HG02678 (cell line): ENCODE data around the gene TREX2.
"Not testable (repeated sequence)": the region's sequence is repeated elsewhere in the genome, so short reads cannot be mapped to it uniquely, and the experiment has no call there.

Experiments used
- ATAC-seq: cut with Tn5 transposase; IDR thresholded peaks from one replicate; pipeline ENCODE4 v1.9.1; 2021; ENCODE audit warnings: mild to moderate bottlenecking, moderate library complexity; ENCODE audit not compliant: unreplicated experiment

TREX2 gene

DNA sequence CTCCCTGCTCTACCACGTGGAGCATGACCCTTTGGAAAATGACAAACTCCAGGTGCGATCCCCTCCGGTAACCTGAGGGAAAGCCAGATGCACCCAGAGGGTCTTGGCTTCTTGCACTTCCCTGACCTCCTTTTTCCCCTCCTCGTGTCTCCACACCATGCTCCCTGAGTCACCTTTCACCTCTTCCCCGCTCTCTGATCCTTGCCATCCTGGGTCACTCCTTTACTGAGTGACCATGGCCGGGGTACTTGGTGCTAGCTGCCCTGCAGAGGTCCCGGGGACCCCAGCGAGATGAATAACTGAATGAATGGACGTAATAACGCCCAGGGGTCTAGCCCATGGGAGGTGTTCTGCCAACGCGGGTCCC lies 35.0 kb downstream of the TREX2 start:
- no peak for ATAC-seq

DNA sequence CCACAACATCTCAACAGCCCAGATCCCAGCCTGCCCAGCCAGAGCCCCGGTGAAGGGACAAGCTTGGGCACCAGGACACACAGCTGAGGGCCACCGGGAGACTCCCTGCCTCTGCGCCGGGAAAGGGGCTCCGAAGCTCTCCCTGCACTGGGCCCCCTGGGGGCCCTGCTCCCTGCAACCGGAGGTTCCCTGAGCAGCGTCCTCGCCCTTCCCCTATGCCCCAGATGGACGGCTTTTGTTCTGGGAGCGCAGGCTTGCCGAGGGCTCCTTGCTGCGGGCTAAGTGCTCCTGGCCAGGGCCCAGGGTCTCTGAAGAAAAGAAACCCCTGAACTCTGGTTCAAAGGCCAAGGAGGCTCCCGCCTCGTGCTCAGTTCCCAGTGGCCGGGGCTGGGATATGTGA lies 35.5 kb downstream of the TREX2 start:
- ATAC-seq, result no peak

DNA sequence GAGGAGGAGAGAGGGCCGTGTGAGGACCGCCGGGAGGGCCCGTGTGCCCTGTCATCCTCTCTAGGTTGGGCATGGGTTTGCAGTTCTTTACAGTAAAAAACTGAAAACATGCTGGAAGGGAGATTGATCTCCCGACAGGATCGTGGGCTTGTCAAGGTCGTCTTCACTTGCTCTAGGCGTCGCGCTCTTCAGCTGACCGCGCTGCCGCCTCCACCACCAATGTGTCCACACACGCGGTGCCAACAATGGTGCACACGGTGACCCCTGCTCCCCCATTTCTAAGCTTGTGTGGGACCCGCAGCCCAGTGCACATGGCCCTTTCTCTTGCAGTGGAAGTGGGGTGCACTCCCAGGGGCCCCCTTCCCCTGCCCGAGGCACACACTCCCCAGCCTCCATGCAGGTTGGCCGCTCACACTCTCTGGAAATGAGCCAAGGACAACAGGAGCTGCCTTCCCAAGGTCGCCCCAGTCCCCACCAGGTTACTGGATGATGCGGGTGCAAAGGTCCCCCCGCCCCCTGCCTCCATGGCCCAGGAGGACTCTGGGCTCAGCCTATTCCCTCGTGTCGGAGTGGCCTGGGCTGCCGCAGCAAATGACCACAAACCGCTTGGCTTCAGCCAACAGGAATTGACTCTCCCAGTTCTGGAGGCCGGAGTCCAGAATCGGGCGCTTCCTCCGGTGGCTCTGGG lies 36.3 kb downstream of the TREX2 start:
- no peak for ATAC-seq

DNA sequence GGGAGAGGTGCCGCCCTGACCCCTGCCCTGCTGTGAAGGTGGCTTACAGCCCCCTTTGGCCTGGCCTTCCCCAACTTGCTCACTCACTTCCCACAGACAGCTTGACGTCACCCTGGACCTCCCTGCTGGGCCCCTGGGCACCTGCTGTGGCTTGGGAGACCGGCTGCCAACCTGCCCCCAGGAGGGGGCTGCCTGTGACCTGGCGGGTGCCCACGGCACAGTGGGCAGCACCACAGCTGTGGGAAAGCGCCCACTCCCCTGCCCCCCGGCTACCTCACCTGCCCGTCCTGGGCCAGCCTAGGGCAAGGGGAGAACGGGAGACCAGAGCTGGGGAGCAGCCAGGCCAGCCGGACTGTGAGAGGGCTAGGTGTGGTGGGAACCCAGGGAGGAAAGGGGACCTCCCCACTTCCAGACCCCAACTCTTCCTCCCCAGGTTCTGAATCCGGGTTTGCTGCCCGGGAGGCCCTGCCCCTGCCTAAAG lies 36.9 kb downstream of the TREX2 start:
- no peak for ATAC-seq

DNA sequence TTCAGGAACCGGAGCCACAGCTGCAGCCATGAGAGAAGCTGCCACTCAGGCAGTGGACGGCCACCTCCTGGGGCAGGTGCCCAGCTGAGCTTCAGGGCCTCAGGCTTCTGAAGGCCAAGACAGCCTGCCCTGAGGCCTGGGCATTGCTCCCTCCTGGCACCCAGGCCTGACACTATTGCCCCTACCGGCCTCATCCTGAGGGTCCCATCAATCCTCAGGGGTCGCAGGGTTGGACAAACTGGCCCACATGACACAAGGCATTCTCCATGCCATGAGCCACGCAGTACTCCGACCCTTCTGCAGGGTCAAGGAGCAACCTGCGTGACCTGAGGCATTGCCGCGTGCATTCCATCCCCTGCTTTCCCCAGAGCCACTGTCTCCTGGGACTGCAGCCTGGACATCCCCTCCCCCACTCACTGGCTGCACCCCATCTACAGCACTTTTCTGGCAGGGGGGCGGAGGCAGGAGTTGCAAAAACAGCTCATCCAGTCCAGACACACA lies 37.6 kb downstream of the TREX2 start:
- no peak for ATAC-seq

DNA sequence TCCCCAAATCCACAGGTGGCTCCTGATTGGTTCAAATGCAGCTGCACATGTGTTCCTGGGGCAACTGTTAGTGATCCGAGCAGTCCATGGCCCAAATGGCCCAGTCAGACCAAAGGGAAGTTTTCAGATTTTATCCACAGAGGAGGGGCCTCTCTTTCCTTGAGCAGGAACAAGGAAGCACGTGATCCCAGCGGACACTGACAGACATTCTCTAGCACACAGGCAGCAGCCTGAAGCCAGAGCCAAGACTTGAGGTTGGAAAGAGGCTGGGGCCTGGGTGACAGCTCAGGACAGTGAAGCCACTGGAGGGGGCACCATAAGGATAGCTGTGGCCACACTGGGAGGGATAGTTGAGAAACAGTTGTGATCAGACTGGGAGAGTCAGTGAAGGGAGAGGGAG lies 38.1 kb downstream of the TREX2 start:
- ATAC-seq, result no peak

DNA sequence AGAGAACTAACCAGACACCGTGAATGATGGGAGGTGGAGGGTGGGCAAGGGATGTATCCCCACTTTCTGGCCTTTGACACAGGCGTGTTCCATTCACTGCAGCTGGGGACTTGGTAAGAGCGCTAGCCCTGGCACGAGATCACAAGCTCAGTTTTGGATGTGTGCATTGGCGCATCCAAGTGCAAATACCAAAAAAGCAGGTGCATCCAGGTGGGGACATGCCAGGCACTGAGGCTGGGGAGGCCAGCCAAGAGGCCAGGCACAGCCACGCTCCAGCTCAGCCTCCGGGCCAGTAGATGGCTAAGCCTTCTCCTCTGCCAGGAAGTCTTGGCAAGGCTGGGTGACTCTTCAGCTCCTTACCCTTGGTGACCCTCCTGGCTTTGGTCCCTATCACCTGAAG lies 39.0 kb downstream of the TREX2 start:
- no peak for ATAC-seq

DNA sequence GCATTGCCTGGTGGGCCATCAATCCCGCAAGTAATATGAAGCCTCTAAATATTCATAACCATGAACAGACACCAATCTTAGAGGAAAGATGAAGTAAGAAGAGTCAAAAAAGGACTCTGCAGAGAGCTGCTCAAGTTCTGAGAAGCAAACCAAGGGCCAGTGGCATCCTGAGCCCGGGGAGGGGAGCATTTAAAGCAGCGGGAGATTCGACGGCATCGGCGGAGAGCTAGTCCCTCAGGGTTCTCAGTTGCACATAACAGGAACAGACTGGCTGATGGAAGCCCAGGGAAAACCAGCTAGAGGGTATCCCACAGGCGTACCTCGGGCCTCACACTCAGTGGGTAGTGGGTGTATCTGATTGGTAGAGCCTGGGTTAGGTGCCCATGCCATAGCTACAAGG lies 39.8 kb downstream of the TREX2 start:
- ATAC-seq, result no peak

DNA sequence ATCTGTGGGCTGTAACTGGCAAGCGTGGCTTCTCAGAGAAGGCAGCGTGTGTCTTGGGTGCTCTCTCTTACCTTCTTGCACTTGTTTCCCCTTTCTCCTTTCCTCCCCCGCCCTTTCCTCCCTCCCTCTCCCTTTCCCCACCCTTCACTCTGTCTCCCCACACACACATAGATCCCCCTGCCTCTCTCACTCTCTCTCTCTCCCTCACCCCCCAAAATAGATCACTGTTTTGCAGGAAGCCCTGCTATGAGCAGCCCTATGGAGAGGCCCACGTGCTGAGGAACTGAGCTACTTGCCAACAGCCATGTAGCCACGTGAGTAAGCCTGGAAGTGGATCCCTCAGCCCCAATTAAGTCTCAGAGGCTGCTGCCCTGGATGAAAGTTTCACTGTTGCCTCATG lies 40.4 kb downstream of the TREX2 start:
- no peak for ATAC-seq

DNA sequence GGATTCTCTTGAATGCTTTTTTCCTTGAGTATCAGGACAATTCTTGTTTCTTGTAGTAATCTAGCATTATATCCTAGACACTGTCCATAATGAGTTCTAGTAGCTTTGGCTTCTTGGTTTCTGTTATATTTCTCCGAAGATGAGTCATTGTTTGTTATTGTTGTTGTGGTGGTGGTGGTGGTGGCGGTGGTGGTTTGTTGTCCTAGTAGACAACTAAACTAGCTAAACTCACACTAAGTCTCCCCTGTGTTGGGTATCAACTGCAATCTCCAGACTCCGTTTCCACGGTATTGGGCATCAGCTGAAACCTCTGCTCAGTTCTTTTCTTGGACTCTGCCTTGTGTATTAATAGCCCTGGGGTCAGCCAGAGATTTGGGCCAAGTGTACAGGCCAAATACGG lies 41.5 kb downstream of the TREX2 start:
- ATAC-seq, result not testable (repeated sequence)

DNA sequence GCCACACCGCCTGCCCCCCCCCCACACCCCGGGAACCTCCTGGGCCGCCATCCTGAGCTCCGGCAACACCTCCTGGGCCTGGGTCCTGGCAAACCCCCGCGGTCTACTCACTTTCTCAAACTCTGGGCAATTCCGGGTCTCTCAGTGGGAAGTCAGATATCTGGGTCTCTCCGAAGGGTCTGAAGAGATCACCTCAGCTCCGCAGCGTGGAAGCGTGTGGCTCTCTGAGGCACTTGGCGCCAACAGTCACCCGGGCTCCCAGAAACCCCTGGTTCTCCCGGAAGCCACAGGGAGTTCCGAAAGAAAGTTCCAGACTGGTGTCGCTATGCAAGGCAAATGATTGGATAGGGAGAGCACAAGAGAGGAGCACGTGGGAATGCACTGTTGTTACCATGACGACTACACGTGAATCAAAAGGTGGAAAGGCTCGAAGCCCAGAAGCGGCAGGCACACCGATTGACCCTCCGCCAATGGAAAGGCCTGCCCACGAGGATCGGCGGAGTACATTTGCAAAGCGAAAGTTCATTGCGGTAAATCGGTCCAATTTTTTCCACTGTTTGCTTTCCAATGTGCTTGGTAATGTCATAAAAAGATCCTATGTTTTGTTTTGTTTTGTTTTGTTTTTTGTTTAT lies 44.6 kb downstream of the TREX2 start, which contains the start of gene PNMA6E:
Gene PNMA6E (minus strand): TSS at position 218 of the 632 bp plus-strand sequence. CDS start 2,501 bp downstream, outside the sequence.
- no peak for ATAC-seq

DNA sequence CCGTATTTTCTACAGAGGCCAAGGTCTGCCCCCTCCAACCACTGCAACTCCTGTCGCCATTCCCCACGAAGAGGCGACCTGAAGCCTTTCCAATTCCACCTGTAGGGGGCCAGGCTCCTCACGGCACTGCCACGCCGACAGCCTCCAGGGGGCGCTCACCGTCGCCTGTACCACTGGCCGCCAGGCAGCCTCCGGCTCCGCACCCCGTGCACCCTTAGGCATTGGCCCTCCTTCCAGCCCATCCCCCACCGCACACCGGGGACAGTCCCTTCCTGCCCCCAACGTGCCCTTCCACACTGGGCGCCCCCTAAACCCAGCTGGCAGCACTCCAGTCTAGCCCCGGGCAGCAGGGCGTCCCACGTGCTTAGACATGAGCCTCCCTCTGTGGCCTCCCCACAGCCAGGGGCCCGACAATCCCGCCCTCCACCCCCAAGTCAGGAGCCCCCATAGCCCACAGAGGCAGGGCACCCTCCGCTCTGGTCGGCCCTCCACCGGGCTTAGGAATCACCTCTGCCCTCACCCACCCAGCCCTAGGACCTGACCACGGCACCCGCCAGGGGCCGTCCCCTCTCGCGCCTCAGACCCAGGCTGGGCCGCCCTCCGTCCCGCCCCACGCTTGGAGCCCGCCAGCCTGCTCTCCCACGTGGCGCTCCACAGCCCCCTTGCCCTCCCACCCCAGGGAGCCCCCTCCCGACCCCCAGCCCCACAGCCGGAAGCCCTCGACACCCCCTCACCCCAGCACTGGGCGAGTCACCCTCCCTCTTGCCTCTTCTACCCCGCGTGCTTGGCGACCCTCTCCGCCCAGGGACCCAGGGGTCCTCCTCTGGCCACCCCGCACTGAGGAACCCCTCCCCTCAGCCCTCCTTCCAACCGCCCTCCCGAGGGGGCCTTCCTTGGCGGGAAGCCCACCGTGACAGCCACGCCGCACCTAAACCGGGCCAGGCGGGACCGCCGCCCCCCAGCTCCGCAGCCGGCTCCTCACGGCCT lies 45.4 kb downstream of the TREX2 start:
- ATAC-seq, result no peak

DNA sequence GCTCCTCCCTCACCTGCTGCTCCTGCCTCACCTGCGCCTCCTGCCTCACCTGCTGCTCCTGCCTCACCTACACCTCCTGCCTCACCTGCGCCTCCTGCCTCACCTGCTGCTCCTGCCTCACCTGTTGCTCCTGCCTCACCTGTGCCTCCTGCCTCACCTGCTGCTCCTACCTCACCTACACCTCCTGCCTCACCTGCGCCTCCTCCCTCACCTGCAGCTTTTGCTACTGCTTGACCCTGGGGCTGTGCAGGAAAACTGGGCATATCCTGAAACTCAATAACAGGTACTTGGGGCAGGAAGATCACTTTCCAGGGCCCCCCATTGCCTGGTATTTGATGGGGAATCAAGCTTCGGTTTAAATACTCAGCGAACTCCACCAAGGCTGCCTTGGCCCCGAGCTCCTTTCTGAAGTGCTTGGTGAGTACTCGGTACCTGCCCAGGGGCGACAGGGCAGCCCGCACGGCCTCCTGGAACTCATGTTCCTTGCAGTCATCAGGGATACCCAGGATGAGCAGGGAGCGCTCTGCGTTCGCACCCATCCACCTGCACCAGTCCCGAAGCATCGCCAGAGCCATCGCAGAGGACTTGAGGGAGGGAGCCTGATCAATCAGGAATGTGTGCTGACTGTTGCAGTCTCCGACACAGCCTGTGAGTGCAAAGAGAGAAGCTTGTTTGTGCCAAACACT lies 47.4 kb downstream of the TREX2 start:
- ATAC-seq, result no peak

DNA sequence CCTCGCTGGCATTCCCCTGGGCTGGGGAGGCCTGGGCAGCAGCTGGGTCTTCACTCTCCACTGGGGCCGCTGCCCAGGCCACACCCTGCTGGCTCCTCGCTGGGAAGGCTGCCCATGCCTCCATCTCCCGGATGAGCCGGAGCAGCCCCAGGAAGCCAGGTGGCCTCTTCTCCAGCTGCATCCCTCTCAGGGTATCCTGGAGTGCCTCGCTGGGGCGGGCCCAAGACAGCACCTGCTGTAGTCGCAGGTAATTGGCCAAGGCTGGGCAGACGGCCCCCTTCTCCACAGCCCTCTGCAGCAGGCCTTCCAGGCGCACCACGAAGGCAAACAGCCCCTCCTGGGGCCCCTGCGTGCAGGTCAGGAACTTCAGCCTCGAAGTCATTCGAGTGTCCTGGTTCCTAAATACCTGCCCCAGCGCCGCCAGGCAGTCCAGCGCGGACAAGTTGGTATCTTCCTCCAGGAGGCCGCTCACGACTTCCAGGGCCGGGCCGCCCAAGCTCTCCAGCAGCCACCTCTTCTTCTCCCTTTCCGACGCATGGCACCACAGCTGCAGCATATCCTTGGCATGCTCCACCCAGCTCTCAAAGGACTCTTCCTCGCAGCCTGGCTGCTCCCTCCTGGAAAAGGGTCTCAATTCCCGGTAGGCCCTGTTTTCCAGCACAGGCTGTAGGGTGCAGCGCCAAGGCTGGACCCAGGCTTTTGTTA lies 48.4 kb downstream of the TREX2 start:
- no peak for ATAC-seq

DNA sequence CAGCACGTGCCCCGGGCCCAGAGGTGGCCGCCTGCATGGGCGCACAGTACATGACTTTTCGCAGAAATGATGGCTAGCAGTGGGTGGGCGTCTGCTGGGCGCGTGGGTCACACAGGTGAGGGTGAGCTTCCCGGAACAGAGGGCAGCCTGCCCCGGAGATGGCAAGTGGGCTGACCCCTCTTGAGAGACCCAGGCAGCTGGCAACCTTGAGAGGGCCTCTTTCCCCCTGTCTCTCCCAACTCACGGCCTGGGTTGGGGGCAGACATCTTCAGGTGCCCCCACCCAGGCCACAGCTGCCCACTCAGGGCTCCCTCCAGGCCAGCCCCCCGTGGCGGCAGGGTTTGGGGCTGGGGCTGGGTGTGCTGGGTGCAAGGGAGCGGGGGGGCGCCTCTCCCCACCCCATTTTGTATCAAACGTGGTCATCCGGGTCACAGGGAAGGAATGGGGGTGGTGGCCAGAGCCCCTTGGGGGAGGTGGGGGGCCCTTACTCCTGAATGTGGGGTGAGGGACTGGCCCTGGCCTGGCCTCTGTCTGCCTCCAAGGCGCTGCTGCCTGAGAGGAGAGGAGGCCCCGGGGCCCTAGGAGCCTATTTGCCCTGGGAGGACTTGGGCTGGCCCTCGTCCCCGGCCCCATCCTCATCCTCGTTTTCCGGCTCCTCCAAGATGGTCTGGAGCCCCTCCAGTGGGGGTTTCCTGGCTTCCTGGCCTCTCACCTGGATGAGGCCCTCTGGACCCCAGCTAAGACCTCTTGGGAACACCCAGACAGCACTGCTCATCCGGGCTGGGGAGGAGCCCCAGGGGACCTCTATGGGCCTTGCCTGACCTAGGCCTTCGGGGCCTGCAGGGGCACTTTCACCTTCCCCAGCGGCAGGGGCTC lies 49.3 kb downstream of the TREX2 start:
- no peak for ATAC-seq

DNA sequence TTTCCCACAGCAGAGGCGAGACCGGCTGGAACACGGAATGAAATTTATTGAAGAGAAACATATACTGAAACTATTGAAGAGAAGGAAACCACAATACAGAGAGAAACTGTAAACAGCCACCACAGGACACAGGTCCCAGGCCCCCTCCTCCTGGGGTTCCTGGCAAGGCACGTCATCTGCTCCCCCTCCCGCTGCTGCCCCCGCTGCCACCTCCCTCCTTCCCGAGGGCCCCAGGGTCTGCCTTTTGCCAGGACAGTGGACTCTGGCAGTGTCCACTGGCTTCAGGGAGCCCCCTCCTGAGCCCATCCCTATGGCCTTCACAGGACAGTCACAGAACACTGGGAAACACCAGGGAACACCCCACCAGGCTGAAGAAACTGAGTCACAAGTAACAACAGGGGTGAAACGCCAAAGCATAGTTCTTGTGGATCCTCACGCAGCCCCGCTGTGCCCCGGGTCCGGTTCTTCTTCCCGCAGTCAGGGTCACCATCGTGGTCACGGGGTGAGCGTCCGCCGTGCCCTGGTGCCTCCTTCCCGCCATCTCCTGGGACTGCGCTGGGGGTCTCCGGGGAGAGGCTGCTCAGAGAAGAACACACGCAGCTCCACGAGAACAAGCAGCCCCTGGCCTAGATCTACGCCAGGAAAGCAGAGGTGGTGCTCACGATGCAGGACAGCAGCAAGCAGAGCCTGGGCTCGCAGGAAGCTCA lies 50.1 kb downstream of the TREX2 start:
- ATAC-seq, result no peak

DNA sequence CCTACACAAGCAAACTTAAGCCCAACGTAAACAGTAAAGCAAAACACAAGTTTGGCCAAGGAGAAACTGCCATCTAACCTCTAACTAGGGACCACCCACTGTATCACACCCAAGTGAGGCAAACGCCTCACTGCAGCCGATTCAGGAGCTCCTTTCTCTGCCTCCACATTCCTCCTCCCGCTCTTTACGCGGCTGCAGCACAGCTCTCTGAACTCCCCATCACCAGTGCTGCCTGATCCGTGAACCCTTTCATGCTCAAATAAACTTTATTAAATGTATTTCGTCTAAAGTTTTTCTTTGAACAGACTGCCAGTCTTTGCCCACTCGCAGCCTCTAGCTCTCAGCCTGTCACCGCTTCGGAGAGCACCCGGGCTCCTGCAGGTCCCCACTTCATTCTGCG lies 51.2 kb downstream of the TREX2 start:
- no peak for ATAC-seq
